AG08395 (cell line): ENCODE results near the gene CENPT.
"Not testable (repeated sequence)": the region's sequence is repeated elsewhere in the genome, so short reads cannot be mapped to it uniquely, and the experiment has no call there.

Experiments used
- DNase-seq: peaks from one replicate; pipeline ENCODE4 v3.0.0; 2012; ENCODE audit warnings: mixed read lengths, low spot score

CENPT gene

DNA sequence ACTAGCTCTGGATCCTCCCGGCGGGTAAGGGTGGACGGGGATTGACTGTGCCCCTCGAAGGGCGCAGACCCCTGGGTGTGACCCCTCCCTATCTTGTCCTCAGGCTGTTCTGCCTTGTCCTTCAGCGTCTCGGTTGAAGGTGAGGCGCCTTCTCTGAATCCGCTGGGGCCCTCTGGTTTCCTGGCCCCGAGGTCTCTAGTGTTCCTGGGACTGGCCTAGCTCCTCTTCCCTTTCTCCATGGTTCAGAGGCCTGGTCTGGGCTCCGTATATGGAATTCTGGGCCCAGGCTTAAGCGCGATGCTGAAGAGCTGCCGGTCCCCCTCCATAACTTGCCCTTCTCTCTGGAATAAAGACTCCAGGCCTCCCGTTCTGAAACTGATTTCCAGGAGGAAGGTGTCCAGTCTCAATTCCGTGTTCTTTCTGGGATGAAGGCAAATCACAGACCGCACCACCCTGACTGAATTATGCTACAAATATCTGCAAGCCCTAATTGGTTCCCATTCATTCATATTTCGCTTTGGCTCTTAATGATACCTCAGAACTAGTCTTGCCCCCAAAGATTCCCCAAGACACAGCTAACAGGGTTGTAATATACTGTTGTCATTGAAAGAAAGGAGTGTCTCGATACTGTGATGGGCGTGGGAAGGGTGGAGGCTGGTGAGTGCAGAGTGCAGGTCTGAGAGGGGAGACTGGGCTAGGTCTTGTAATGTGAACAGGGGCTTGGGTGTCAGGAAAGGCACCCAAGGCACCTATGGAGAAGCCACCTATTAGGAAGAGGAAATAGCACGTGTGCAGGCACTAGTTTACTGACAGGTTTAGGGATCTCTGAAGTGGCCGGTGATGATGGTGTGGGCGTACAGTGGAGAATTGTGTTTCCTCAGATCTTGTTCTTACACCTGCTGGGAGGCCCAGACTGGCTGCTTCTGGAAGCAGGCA, 26.2 kb upstream of the CENPT start:
- DNase-seq, result no peak

DNA sequence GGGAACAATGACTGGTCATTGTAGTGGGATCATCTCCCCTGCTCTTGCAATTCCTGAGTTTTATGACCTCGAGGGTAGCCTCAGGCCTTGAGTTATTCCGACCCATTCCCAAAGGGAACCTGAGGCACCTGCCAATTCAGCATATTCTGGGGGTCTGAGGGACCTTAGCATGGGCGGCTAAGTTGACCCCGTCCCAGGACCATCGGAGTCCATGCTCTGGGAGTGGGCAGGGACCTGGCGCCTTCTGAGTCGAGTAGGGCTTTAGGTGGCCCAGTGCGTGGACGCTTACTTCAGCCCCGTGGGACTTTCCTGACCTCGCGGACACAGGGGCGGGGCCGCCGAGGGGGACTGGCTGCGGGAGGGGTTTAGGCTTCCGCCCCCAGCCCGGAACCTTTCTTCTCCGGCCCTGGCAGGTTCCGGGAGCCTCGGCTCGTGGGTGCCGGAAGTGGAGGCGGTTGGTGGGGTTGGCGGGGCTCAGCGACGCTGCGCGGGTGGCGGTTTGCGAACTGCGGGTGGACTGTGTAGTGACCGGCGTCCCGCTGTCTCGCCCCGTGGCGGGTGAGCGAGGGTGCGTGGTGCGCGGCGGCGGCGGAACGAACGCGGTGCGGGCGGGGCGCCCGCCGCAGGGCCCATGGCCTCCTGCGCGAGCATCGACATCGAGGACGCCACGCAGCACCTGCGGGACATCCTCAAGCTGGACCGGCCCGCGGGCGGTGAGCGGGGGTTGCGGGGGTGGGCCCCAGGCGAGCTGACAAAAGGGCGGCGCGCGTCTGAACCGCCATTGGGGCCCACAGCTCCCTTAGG, 25.3 kb upstream of the CENPT start, which contains the start of gene EDC4:
Gene EDC4, plus strand, starts transcription at position 422 of the 804 bp plus-strand sequence. Its CDS starts 210 bp downstream, at position 632.
- peak; percentile 93 for DNase-seq

DNA sequence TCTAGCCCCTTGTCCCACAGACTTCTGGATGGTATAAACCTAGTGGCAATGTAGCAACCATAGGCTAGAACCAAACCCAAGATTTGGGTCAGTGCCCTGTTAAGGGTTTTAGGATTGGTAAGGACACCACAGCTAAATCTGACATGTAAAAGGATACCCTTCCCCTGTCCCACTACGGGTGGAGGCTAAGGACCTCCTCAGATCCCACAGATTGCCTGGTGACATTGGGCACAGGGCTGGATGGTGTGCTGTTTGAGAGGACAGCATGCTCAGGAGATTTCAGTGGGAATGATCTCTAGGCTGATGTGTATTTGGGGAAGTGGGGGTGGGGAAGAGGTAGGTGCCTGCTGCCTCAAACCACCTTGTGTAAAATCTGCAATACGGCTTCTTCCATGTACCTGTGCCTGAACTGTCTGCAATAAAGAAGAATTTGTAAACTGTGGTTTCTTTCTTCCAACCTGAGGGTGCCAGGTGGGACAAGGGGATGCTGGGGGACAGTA, 24.7 kb upstream of the CENPT start:
- DNase-seq, result no peak

DNA sequence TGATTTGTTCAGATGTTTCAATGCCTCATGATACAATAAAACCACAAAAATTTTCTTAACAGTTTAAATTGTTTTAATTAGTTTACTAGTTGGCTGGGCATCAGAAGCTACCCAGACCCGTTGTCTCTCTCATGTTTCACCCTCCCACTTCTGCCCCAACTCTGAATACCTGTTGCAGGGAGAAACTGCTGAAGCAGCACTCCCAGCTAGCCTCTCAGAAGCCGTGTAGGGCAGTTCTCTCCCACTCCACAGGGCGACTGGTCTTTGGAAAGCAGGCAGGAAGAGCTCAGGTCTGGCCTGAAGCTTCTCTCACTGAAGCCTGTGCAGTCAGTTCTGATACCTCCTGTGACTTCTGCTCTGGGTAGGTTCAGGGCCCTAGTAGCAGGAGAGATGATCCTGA, 23.8 kb upstream of the CENPT start:
- no peak for DNase-seq

DNA sequence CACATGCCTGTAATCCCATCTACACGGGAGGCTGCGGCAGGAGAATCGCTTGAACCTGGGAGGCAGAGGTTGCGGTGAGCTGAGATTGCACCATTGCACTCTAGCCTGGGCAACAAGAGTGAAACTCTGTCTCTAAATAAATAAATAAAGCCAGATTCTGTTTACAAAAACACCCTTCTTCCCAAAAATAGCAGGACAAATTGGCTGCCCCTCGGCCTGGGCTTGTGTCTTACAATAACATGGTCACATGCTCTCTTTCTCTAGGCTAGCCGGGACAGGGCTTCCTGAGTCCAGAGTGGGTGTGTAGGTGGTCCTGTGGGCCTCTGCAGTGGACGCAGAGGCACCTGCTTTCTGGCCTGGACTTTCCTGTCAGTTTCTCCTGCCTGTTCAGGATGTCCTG, 22.2 kb upstream of the CENPT start:
- no peak for DNase-seq

DNA sequence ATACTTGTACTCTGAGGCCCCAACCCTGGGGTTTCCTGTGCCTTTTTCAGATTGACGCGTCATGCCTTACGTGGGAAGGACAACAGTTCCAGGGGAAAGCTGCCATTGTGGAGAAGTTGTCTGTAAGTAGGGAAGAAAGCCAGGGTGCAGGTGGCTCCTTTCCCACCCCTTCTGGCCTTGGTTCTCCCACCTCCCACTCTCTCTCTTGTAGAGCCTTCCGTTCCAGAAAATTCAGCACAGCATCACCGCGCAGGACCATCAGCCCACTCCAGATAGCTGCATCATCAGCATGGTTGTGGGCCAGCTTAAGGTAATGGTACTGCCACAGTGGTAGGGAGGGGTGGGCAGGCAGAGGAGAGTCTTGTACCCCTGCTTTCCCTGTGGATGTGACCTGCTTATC, 20.8 kb upstream of the CENPT start:
- no peak for DNase-seq

- peak; percentile 56 for DNase-seq
Measured at GRCh38 chr16:67865318-67865717, 17.8 kb upstream of the CENPT start.

DNA sequence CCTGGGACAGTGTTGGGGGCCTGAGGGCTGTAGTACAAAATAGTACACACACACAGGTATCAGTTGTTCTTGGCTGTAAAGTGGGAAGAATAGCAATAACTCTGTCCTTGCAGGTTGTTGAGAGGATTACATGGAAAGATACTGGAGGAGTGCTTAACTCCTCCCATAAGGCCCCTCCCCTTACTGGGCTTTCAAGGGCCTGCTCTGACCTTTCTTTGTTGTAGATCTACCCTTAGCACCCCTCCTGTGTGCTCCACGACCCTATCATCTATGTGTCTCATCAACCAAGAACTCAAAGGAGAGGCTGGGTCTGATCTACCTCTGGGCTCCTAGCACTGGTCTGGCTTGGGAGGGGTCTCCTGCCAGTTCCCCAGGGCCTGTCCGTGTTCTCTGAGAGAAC, 17.1 kb upstream of the CENPT start:
- no peak for DNase-seq

DNA sequence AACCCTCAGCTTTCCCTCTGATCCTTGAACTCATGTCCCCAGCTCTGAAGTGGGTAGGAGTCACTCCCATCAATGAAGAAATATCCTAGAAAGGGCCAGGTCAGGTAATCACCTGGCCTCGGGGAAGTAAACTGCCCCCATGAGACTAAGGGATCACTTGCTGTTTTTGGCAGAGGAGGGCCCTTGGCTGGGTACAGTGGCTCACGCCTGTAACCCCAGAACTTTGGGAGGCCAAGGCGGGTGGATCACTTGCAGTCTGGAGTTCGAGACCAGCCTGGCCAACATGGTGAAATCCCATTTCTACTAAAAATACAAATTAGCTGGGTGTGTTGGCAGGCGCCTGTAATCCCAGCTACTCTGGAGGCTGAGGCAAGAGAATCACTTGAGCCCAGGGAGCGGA, 16.6 kb upstream of the CENPT start:
- not testable (repeated sequence) for DNase-seq

DNA sequence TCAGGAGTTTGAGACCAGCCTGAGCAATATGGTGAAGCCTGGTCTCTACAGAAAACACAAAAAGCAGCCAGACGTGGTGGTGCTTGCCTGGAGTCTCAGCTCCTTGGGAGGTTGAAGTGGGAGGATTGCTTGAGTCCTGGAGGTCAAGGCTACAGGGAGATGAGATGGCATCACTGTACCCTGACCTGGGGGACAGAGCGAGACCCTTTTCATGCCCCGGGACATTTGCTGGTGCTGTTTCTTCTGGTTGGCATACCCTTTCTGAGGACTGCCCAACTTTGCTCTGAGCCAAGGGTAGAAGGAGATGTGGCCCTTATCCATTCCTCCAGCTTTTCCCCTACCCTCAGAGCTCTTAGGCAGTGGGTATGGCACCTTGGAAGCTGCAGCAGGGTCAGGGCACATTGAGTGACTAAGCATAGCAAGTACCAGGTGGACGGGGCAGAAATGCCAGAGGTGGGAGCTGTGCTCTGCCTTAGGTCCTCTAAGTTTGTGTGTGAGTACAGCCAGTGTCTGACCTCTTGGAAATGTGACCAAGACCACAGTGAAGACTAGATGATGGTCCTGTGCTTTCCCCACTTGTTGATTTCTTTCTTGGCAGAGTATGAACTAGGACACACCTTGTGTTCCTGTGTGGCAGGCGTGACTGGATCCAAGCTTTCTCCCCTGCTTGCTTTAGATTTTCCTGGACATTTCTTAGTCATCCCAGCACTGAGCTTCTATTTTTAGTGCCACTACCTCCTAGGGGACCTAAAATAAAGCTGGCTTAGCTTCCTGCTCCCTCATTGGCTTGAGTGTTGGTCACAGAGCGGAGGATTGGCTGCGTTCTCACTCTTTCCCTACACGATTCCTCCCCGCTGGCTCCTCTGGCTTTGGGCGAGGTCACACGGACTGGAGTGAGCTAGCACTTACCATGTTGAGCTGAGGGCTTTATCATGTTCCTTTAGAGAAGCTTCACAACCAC, 15.4 kb upstream of the CENPT start:
- DNase-seq, result peak; percentile 34

- DNase-seq, result no peak
Measured at GRCh38 chr16:67861877-67862276, 14.4 kb upstream of the CENPT start.

- DNase-seq, result peak; percentile 65
Measured at GRCh38 chr16:67860589-67861398, 13.3 kb upstream of the CENPT start.

DNA sequence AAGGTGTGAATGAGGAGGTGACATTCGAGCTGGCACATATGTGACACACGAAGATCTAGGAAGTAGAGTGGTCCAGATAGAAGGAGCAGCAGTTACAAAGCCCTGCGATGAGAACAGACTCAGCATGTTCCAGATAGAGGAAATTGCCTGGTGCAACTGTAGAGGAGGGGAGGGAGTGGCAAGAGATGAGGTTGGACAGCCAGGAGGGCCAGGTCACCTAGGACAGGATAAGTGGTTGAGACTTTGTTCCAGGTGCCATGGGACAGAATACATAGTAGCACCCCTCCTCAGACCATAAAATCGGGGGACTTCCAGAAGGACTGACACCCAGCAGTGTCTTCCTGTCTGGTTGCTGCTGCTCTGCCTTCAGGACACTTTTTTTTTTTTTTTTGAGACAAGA, 11.0 kb upstream of the CENPT start:
- DNase-seq, result no peak

GRCh38 chr16:67857547-67858233, 10.2 kb upstream of the CENPT start:
- DNase-seq, result peak; percentile 98

DNA sequence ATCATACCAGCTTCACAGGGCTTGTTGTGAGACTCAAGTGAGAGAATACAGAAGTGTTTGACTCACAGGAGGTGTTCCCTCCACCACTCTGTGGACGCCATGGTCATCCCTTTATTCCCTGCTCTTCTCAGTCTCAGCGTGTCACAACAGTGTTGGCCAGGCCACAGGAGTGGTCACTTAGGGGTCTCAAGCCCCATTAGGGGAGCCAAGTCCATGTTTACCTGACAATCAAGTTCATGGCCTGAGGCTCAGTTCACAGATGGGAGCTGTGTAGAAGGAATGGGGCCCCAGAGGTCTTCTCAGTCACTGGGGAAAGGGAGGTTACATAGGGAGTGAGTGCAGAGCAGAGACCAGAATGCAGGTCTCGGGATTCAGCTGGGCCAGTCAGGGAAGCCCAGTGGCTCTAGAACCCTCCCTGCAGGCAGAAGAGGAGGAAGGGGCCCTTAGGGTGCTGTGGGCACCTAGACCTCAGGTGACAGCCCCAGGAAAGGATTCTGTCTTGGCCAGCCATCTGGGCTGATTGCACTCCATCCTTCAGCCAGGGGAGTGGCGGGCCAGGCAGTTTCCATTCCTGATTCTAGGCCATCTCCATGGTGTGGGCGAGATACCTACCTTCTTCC, 9.5 kb upstream of the CENPT start:
- no peak for DNase-seq

DNA sequence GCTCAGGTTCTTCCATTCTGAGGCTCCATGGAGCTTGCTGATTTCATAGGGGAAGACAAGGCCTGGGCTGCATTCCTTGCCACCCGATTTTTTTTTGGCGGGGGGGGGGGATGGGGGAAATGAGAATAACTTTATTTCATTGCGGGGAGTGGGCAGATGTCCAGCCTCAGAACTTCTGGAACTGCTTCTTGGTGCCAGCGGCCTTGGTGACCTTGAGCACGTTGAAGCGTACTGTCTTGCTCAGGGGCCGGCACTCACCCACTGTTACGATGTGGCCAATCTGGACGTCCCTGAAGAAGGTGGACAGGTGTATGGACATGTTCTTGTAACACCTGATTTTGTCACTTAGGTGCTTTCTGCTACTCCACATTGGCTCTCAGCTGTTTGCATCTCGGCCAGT, 8.3 kb upstream of the CENPT start:
- DNase-seq, result no peak

- DNase-seq, result no peak
Measured at GRCh38 chr16:67853670-67854069, 6.2 kb upstream of the CENPT start.

DNA sequence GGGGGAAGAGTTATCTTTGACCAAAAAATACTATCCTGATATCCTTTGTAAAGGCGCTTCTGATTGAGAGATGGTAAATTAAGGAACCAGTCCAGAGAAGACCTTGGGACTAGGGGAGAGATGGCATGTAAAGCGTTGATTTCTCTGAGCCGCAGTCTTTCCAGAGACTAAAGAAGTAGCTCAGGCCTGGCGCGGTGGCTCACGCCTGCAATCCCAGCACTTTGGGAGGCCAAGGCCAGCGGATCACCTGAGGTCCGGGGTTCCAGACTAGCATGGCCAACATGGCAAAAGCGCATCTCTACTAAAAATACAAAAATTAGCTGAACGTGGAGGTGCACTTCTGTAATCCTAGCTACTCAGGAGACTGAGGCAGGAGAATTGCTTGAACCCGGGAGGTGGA, 625 bp upstream of the CENPT start:
- no peak for DNase-seq

- DNase-seq, result peak; percentile 91
Measured at GRCh38 chr16:67846320-67847063, 1.0 kb downstream of the CENPT start, which contains the start of gene NUTF2. TSS of gene NUTF2 (plus strand) at chr16:67846933. CDS start at chr16:67865131, 18,198 bp downstream.
